Measurements from ENCODE around the gene RPL37.
"Not testable (repeated sequence)": the region's sequence is repeated elsewhere in the genome, so short reads cannot be mapped to it uniquely, and the experiment has no call there.

RPL37 gene

DNA sequence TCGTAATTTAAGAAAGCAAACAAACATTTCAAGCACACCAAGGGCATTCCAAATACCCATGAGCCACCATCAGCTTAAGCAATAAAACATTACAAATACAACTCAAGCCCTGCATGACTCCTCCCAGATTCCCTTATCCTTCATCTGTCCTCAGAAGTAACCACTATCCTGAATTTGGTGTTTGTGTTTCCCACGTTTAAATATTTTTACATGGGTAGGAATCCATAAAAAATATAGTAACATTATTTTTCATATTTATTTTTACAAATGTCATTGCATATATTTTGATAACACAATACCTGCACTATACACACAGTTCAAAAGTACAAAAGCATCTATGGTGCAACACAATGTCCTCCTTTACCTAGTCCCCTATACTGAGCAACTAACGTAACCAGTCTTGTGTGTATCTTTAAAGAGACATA lies 43.3 kb downstream of the RPL37 start:
- no peak for DNase-seq (ENCODE audit: low read depth)
- H3K4me3 ChIP-seq (ENCODE audit: low read depth, low read length): no peak overlapping the region

DNA sequence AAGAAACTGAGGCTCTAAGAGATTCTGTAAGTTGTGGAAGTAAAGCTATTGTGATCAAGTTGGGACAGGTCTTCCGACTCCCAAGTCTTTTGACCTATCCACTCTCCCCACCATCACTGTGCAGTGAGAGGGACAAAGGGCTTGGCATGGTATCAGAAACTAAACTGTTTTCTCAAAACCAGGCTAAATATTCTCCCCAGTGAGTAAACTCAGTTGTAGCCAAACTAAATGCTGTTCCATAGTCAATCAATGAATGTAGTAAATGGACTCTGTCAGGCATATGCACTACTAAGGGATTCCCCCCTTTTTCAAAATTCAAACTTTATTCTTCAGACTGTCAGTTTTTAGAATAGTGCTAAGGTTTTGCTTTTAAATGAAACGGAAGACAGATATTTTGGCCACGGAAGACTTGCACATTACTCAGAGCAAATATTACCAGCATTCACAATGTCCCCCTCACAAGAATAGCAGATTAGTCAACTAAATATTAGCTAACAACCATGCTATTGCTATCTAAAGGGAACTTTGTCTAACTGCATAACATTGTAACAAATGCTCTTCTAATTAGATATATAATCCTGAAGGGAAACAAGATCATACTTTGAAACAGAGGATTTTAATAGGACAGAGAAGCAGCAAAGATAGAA lies 44.0 kb downstream of the RPL37 start:
- no peak overlapping the region for H3K4me3 ChIP-seq (ENCODE audit: low read depth, low read length)
- TF ChIP-seq, protein P1, sequence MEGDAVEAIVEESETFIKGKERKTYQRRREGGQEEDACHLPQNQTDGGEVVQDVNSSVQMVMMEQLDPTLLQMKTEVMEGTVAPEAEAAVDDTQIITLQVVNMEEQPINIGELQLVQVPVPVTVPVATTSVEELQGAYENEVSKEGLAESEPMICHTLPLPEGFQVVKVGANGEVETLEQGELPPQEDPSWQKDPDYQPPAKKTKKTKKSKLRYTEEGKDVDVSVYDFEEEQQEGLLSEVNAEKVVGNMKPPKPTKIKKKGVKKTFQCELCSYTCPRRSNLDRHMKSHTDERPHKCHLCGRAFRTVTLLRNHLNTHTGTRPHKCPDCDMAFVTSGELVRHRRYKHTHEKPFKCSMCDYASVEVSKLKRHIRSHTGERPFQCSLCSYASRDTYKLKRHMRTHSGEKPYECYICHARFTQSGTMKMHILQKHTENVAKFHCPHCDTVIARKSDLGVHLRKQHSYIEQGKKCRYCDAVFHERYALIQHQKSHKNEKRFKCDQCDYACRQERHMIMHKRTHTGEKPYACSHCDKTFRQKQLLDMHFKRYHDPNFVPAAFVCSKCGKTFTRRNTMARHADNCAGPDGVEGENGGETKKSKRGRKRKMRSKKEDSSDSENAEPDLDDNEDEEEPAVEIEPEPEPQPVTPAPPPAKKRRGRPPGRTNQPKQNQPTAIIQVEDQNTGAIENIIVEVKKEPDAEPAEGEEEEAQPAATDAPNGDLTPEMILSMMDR (IDR thresholded peaks at IDR 0.05; ENCODE audit: low read depth, low read length, missing control alignments): no peak
- DNase-seq (ENCODE audit: low read depth): no peak

More for the DNA sequence above, 43.3 kb downstream of the RPL37 start:
- TF ChIP-seq, protein P1 (IDR thresholded peaks at IDR 0.05; ENCODE audit: low read depth, low read length, missing control alignments): no peak

DNA sequence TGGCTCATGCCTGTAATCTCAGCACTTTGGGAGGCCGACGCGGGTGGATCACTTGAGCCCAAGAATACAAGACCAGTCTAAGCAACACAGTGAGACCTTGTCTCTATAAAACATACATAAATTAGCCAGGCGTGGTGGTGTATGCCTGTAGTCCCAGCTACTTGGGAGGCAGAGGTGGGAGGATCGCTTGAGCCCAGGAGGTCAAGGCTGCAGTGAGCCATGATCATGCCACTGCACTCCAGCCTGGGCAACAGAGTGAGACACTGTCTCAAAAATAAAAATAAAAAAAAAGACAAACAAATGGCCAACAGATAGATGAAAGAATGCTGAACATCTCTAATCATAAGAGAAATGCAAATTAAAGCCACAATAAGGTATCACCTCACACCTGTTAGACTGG lies 46.1 kb downstream of the RPL37 start:
- H3K4me3 ChIP-seq (ENCODE audit: low read depth, low read length); DNase-seq (ENCODE audit: low read depth): not testable (repeated sequence)

DNA sequence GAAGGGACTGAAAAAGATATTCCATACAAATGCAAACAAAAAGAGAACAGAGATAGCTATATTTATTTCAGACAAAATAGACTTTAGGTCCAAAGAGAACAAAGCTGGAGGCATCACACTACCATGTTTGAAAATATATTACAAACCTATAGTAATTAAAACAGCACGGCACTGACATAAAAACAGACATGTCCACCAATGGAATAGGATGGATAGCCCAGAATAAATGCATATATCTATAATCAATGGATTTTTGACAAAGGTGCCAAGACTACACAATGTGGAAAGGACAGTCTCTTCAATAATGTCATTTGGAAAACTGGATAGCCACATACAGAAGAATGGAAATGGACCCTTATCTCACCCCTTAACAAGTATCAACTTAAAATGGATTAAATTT lies 47.0 kb downstream of the RPL37 start:
- H3K4me3 ChIP-seq (ENCODE audit: low read depth, low read length): no peak overlapping the region
- TF ChIP-seq, protein P1 (IDR thresholded peaks at IDR 0.05; ENCODE audit: low read depth, low read length, missing control alignments): no peak
- DNase-seq (ENCODE audit: low read depth): no peak

DNA sequence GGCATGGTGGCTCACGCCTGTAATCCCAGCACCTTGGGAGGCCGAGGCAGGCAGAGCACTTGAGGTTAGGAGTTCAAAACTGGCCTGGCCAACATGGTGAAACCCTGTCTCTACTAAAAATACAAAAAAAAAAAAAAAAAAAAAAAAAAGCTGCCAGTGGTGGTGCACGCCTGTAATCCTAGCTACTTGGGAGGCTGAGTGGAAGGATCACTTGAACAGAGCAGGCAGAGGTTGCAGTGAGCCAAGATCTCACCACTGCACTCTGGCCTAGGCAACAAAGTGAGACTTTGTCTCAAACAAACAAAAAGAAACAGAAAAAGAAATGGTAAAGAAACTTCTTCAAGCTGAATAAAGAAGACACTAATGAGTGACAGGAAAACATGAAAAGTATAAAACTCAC lies 48.4 kb downstream of the RPL37 start:
- DNase-seq (ENCODE audit: low read depth); H3K4me3 ChIP-seq (ENCODE audit: low read depth, low read length): not testable (repeated sequence)

DNA sequence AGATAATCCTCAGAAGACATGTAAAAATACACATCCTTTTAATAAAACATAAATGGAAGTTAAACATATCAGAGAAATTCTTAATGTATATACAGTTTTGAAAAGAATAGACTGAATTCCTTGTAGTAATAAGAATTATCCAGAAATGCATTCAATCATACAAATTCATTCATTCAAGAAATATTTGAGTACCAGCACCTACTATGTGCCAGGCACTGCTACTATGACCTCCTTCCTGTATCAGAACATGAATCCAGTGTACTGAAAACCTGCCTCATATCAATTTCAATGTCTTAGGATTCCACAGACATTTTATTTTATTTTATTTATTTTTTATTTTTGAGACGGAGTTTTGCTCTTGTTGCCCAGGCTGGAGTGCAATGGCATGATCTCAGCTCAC lies 50.1 kb downstream of the RPL37 start:
- H3K4me3 ChIP-seq (ENCODE audit: low read depth, low read length): no peak overlapping the region
- no peak for DNase-seq (ENCODE audit: low read depth)
- TF ChIP-seq, protein P1 (IDR thresholded peaks at IDR 0.05; ENCODE audit: low read depth, low read length, missing control alignments): no peak

DNA sequence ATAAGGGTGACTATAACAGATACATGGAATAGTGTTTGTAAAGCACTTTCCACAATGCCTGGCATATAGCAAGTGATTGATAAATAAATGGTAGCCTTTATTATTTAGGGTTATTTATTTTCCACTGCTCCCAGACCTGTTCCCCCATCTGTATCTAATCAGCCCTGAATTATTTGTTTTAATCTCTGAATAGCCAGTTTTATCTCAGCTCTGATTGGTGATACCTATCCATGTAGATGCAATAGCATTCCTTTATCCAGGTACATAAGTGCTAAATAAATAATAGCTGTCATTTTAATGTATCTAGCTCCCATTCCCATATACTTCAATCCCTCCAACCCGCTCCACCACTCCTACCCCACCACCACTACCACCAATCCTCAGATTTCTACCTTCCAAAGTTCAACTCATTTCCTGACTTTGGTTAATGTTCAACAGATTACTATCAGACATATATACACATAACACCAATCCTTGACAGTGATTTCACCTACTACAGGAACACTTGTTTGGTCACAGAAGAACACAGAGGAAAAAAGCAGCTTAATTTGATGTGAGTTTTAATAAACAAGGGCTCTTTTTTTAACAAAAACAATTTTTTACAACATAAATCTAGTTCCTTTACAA lies 50.9 kb downstream of the RPL37 start:
- DNase-seq (ENCODE audit: low read depth): no peak
- H3K4me3 ChIP-seq (ENCODE audit: low read depth, low read length): no peak overlapping the region
- TF ChIP-seq, protein P1 (IDR thresholded peaks at IDR 0.05; ENCODE audit: low read depth, low read length, missing control alignments): no peak

DNA sequence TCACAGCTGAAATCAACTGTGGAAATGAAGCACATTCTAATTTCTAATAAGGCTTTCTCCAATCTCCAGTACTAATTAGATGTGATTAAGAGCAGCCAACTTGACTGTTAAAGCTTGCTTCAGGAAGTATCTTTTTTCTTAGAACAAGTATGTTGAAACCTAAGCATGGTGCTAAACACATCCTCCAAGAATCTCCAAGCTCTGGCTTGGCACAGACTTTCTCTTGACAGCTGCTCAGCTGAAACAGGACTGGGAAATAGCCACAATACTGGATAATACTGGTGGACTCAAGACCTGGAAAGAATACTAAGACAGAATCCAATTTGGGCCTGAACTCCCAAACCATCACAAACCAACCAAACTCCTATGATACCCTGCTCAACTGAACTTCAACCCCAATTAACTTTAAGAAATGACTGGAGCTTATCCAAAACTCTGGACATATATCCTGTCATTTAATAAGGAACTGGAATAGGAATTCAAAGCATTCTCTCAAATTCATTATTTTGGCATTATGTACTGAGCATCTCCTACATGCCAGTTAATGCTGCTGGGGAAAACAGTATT lies 53.1 kb downstream of the RPL37 start:
- H3K4me3 ChIP-seq (ENCODE audit: low read depth, low read length): no peak overlapping the region
- DNase-seq (ENCODE audit: low read depth): no peak
- TF ChIP-seq, protein P1 (IDR thresholded peaks at IDR 0.05; ENCODE audit: low read depth, low read length, missing control alignments): no peak
